HCT116 (cell line): Measurements from ENCODE around the gene CATSPER4. TPM values are rescaled to one million over a fixed set of nuclear protein-coding genes. Genes with fewer than 3 reads are reported as not detected.

ENCODE experiments used
- ATAC-seq: fragments of 200-7000 bp; cut with Tn5 transposase; 2 replicates; pipeline ENCODE4 v1.9.1; 2020; ENCODE audit warnings: mild to moderate bottlenecking, moderate library complexity
- BruUV-seq: library from RNA; stranded (reverse); fragments of 400-500 nt; replicated peaks from 2 replicates; lab custom pipeline; 2021; lab: Mats Ljungman, UMichigan
- CTCF ChIA-PET: fragments of 300-600 bp; sonication (Branson Sonifier 250); formaldehyde crosslinking; loops from one replicate; lab custom pipeline; 2021; ENCODE audit warnings: antibody characterized with exemption; lab: Charles Lee
- POLR2A ChIA-PET: fragments of 300-600, 350-600 bp; sonication (Branson Sonifier 250); formaldehyde crosslinking; loops from one replicate; lab custom pipeline; 2021; ENCODE audit warnings: antibody characterized with exemption; lab: Charles Lee
- RAD21 ChIA-PET, 2 experiments: fragments of 300-600 bp; sonication (Branson Sonifier 250); formaldehyde crosslinking; loops; one replicate each; lab custom pipeline; 2023; ENCODE audit warnings: low total read pairs in 2 of 2; ENCODE audit not compliant: uncharacterized antibody in 2 of 2, unreplicated experiment in 2 of 2, low non-redundant PET in 1 of 2; lab: Charles Lee
- DNase-seq: peaks from one replicate; pipeline ENCODE4 v3.0.0-alpha.2; 2010; ENCODE audit warnings: low read depth, low spot score
- H2AFZ ChIP-seq: fragments of 200-600 bp; shearing (Covaris generic), sonication (generic); 2 replicates; pipeline ENCODE4 v1.6.1; 2017; ENCODE audit warnings: low read depth, mixed run types, mixed read lengths, antibody characterized with exemption, low read length; ENCODE audit not compliant: poor library complexity, severe bottlenecking
- H3K27ac ChIP-seq: 2 replicates; pipeline ENCODE4 v1.5.1; 2012; ENCODE audit warnings: low read depth, low read length
- H3K27me3 ChIP-seq: fragments of 200-600 bp; sonication (generic); 2 replicates; pipeline ENCODE4 v1.6.1; 2016; ENCODE audit warnings: mixed run types, low read length, mixed read lengths; ENCODE audit not compliant: insufficient read depth
- H3K36me3 ChIP-seq, 2 experiments: fragments of 200-500 bp in 1 of 2; fragments of 200-600 bp in 1 of 2; sonication (Bioruptor generic) in 1 of 2; sonication (generic) in 1 of 2; 2 replicates each; pipeline versions ENCODE4 v1.5.1 to v1.6.1; 2014 to 2016; ENCODE audit warnings: low read length in 2 of 2, inconsistent platforms in 1 of 2, mixed read lengths in 1 of 2, mixed run types in 1 of 2; ENCODE audit not compliant: insufficient read depth in 2 of 2, control insufficient read depth in 1 of 2
- H3K4me1 ChIP-seq, 2 experiments: fragments of 200-600 bp in 1 of 2; sonication (generic) in 1 of 2; 2 replicates each; pipeline versions ENCODE4 v1.5.1 to v1.6.1; 2012 to 2017; ENCODE audit warnings: low read length in 2 of 2, inconsistent platforms in 1 of 2, mild to moderate bottlenecking in 1 of 2, mixed read lengths in 1 of 2, mixed run types in 1 of 2, moderate library complexity in 1 of 2; ENCODE audit not compliant: insufficient read depth in 2 of 2, control insufficient read depth in 1 of 2
- H3K4me2 ChIP-seq: fragments of 200-600 bp; sonication (generic); 2 replicates; pipeline ENCODE4 v1.6.1; 2017; ENCODE audit warnings: mixed run types, low read length, mixed read lengths
- H3K4me3 ChIP-seq, 2 experiments: fragments of 200-600 bp in 1 of 2; sonication (generic) in 1 of 2; replicated peaks in 1 of 2; 2 replicates each; pipeline ENCODE4 v1.5.1; 2011 to 2016; ENCODE audit warnings: low read length in 2 of 2, control low read depth in 1 of 2, low read depth in 1 of 2, mild to moderate bottlenecking in 1 of 2, mixed read lengths in 1 of 2, mixed run types in 1 of 2
- H3K79me2 ChIP-seq: fragments of 200-600 bp; sonication (generic); 2 replicates; pipeline ENCODE4 v1.6.1; 2017; ENCODE audit warnings: mild to moderate bottlenecking, mixed run types, low read length, moderate library complexity, mixed read lengths; ENCODE audit not compliant: insufficient read depth
- H3K9ac ChIP-seq: fragments of 200-600 bp; sonication (generic); 2 replicates; pipeline ENCODE4 v1.6.1; 2016; ENCODE audit warnings: low read length, mixed read lengths
- H3K9me2 ChIP-seq: fragments of 200-600 bp; sonication (generic), shearing (Covaris generic); 2 replicates; pipeline ENCODE4 v1.6.1; 2017; ENCODE audit warnings: mixed run types, mild to moderate bottlenecking, moderate library complexity; ENCODE audit not compliant: insufficient read depth
- H3K9me3 ChIP-seq, 2 experiments: fragments of 200-500 bp in 1 of 2; fragments of 200-600 bp in 1 of 2; sonication (Bioruptor generic) in 1 of 2; sonication (generic) in 1 of 2; 2 replicates each; pipeline ENCODE4 v1.6.1; 2014 to 2017; ENCODE audit warnings: low read length in 2 of 2, mixed read lengths in 2 of 2, inconsistent platforms in 1 of 2, low read depth in 1 of 2, mild to moderate bottlenecking in 1 of 2, mixed run types in 1 of 2, moderate library complexity in 1 of 2; ENCODE audit not compliant: control insufficient read depth in 1 of 2, insufficient read depth in 1 of 2
- H4K20me1 ChIP-seq: fragments of 200-600 bp; sonication (generic), shearing (Covaris generic); 2 replicates; pipeline ENCODE4 v1.6.1; 2017; ENCODE audit warnings: mixed run types, mild to moderate bottlenecking, moderate library complexity; ENCODE audit not compliant: insufficient read depth
- ATF3 ChIP-seq: IDR thresholded peaks from 2 replicates; pipeline ENCODE4 v1.6.1; 2012
- CTCF ChIP-seq, 3 experiments: fragments of 200-600 bp in 1 of 3; sonication (generic) in 1 of 3; IDR thresholded peaks in 2 of 3; conservative IDR thresholded peaks in 1 of 3; 2 replicates each; pipeline ENCODE4 v1.5.1; 2012 to 2017; ENCODE audit warnings: low read depth in 2 of 3, low read length in 2 of 3, antibody characterized with exemption in 1 of 3, borderline replicate concordance in 1 of 3, control low read depth in 1 of 3, mild to moderate bottlenecking in 1 of 3, mixed read lengths in 1 of 3, mixed run types in 1 of 3, moderate library complexity in 1 of 3; ENCODE audit not compliant: insufficient read depth in 1 of 3
- EGR1 ChIP-seq: IDR thresholded peaks from 2 replicates; pipeline ENCODE4 v1.6.1; 2012; ENCODE audit warnings: low read depth
- ELF1 ChIP-seq: IDR thresholded peaks from 2 replicates; pipeline ENCODE4 v1.6.1; 2012; ENCODE audit warnings: low read depth, borderline replicate concordance
- EZH2phosphoT487 ChIP-seq: fragments of 200-600 bp; IDR thresholded peaks from 2 replicates; pipeline ENCODE4 v1.6.1; 2018; ENCODE audit warnings: antibody characterized with exemption, borderline replicate concordance
- JUND ChIP-seq: IDR thresholded peaks from 2 replicates; pipeline ENCODE4 v1.6.1; 2012
- POLR2A ChIP-seq: IDR thresholded peaks from 2 replicates; pipeline ENCODE4 v1.7.0; 2011; ENCODE audit warnings: borderline replicate concordance; ENCODE audit not compliant: insufficient read depth, insufficient read length; ENCODE audit errors: extremely low read depth
- POLR2AphosphoS5 ChIP-seq: IDR thresholded peaks from 2 replicates; pipeline ENCODE4 v1.6.1; 2011; ENCODE audit warnings: mild to moderate bottlenecking, low read depth, low read length, moderate library complexity
- RAD21 ChIP-seq: IDR thresholded peaks from 2 replicates; pipeline ENCODE4 v1.6.1; 2012; ENCODE audit warnings: low read depth, mild to moderate bottlenecking
- SIN3A ChIP-seq: IDR thresholded peaks from 2 replicates; pipeline ENCODE4 v1.6.1; 2012; ENCODE audit warnings: low read depth
- SP1 ChIP-seq: IDR thresholded peaks from 2 replicates; pipeline ENCODE4 v1.6.1; 2012; ENCODE audit warnings: low read depth
- SRF ChIP-seq: IDR thresholded peaks from 2 replicates; pipeline ENCODE4 v1.6.1; 2012; ENCODE audit warnings: low read depth
- TCF7L2 ChIP-seq: IDR thresholded peaks from 2 replicates; pipeline ENCODE4 v1.7.0; 2011; ENCODE audit warnings: borderline replicate concordance, inconsistent platforms; ENCODE audit not compliant: insufficient read depth, insufficient read length; ENCODE audit errors: extremely low read depth
- YY1 ChIP-seq: IDR thresholded peaks from 2 replicates; pipeline ENCODE4 v1.6.1; 2011; ENCODE audit warnings: low read length, low read depth, moderate library complexity, mild to moderate bottlenecking; ENCODE audit not compliant: insufficient replicate concordance; ENCODE audit errors: extremely low read depth
- ZBTB33 ChIP-seq: IDR thresholded peaks from 2 replicates; pipeline ENCODE4 v1.6.1; 2011; ENCODE audit warnings: mild to moderate bottlenecking, low read length, moderate library complexity; ENCODE audit not compliant: insufficient replicate concordance; ENCODE audit errors: extremely low read depth
- ZFX ChIP-seq: fragments of 450-650 bp; IDR thresholded peaks from 2 replicates; pipeline ENCODE4 v1.6.1; 2017
- ZNF274 ChIP-seq: fragments of 200-500 bp; sonication (Bioruptor generic); IDR thresholded peaks from 2 replicates; pipeline ENCODE4 v1.6.1; 2014; ENCODE audit warnings: mild to moderate bottlenecking, low read depth, low read length, inconsistent platforms
- intact Hi-C: fragments of 100-400 bp; cut with micrococcal nuclease; formaldehyde crosslinking; loops from 2 replicates; pipeline ENCODE4 v1.10.0; 2022
- total RNA-seq: library from RNA; stranded (reverse); gene quantifications from one replicate; pipeline ENCODE4 v1.2.1, GENCODE V29; 2021; ENCODE audit not compliant: unreplicated experiment

Gene CATSPER4
- total RNA-seq, 1 experiment from 2014 or later, result not detected

GRCh38 chr1:26148887-26149286 lies 41.5 kb upstream of the CATSPER4 start:
- Histone ChIP-seq H3K79me2 (no peaks in the 10 kb centered on the region), H3K36me3 (no peaks in the 10 kb centered on the region), H3K27ac (no peak overlapping the region), H3K9me2 (no peaks in the 10 kb centered on the region), H3K27me3 (no peaks in the 10 kb centered on the region), H3K4me3 (no peak overlapping the region), H3K4me1 (peaks cover 0 to 11% of the 10 kb centered on the region in 2 experiments; a peak in 3 of 4 replicates), H3K4me2 (no peak overlapping the region), H3K9ac (no peak overlapping the region), H2AFZ (no peak overlapping the region), H4K20me1 (no peaks in the 10 kb centered on the region), H3K9me3 (no peaks in the 10 kb centered on the region)
- ATAC-seq (no peak), DNase-seq (no peak)
- ChIA-PET POLR2A (no interaction called here), CTCF (interaction anchor here (1.5 kb wide), 1 partner anchor 44 kb away, joined by 3 read pairs; no protein-coding TSS in a partner anchor), RAD21 (no interaction called here)
- no peak for TF ChIP-seq ZNF274
- TF ChIP-seq EGR1, result no peak
- no peak for TF ChIP-seq POLR2A
- no peak for TF ChIP-seq YY1
- BruUV-seq, result no TSS peak
- intact Hi-C loops, result loop anchor here (10.0 kb wide), 1 partner anchor 254 kb away; no protein-coding TSS in a partner anchor

- no peak for ATAC-seq
- ChIA-PET POLR2A (no interaction called here), CTCF (interaction anchor here (1.4 to 1.8 kb wide), 2 partner anchors 9 to 16 kb away, joined by 5 to 11 read pairs; partner anchors contain the start of gene ZNF593), RAD21 (no interaction called here)
- H3K4me1 ChIP-seq, result peaks cover 9 to 22% of the 10 kb centered on the region in 2 experiments
- no peaks in the 10 kb centered on the region for H3K36me3 ChIP-seq
- no peaks in the 10 kb centered on the region for H4K20me1 ChIP-seq
- BruUV-seq, result no TSS peak
- no peak overlapping the region for H3K4me3 ChIP-seq
- no peaks in the 10 kb centered on the region for H3K27me3 ChIP-seq
- H3K4me2 ChIP-seq, result no peak overlapping the region
- H2AFZ ChIP-seq, result no peak overlapping the region
- H3K9me2 ChIP-seq, result no peaks in the 10 kb centered on the region
- no peak overlapping the region for H3K9ac ChIP-seq
- no peak overlapping the region for H3K27ac ChIP-seq
- intact Hi-C loops, result no loop called here
- DNase-seq, result no peak
- H3K9me3 ChIP-seq, result no peaks in the 10 kb centered on the region
- H3K79me2 ChIP-seq, result no peaks in the 10 kb centered on the region
- TF ChIP-seq ZFX (no peak), ATF3 (no peak), SIN3A (no peak), CTCF (IDR thresholded peaks at IDR 0.05 in 2 of 3, conservative IDR thresholded peaks at IDR 0.05 in 1 of 3; ENCODE audit: borderline replicate concordance in 1 of 3, insufficient read depth in 1 of 3, low read depth in 2 of 3, low read length in 2 of 3) (no peak), JUND (no peak), YY1 (no peak), ZNF274 (no peak), POLR2AphosphoS5 (no peak), RAD21 (no peak), SRF (no peak), EGR1 (no peak), EZH2phosphoT487 (no peak), TCF7L2 (no peak), ZBTB33 (no peak), ELF1 (no peak), SP1 (no peak)
These were observed 36.4 kb upstream of the CATSPER4 start for GRCh38 chr1:26153966-26154532.
